Measurements from ENCODE around the gene ATP6V0E1. TPM values are rescaled to one million over a fixed set of nuclear protein-coding genes. Genes with fewer than 3 reads are reported as not detected.

The ATP6V0E1 gene
- total and polyA plus RNA-seq, 2 of the 8 experiments (the other 6 are each of a cell fraction or from before 2014, with no cell fraction given) = 108 to 134 TPM

- TF ChIP-seq SRF (IDR thresholded peaks at IDR 0.05; ENCODE audit: low read depth, low read length) = no peak
- TF ChIP-seq SIN3A (conservative IDR thresholded peaks at IDR 0.05 in 1 of 2, IDR thresholded peaks at IDR 0.05 in 1 of 2; ENCODE audit: low read depth in 1 of 2, low read length in 2 of 2) = peak; percentile 87 to 89; a peak in 2 of 4 replicates
- TF ChIP-seq HDAC2 (IDR thresholded peaks at IDR 0.05; ENCODE audit: borderline replicate concordance in 1 of 2, low read depth in 2 of 2, low read length in 2 of 2) = 0 out of 4 replicates have a peak, but pooled peaks of 1 of the 2 experiments have one; percentile 32
- TF ChIP-seq E2F6 (IDR thresholded peaks at IDR 0.05) = peak; percentile 29; the same call in 1 of the 2 replicates
- peak; percentile 79 for TF ChIP-seq ASH2L (IDR thresholded peaks at IDR 0.05; ENCODE audit: low read length)
- TF ChIP-seq PHF8 (conservative IDR thresholded peaks at IDR 0.05; ENCODE audit: low read depth, low read length) = peak; percentile 78
- peak; percentile 68; the same call in 1 of the 2 replicates for TF ChIP-seq TBP (IDR thresholded peaks at IDR 0.05; ENCODE audit: low read depth, low read length)
- TF ChIP-seq ZNF274 (IDR thresholded peaks at IDR 0.05; ENCODE audit: borderline replicate concordance, extremely low read depth, low read length) = no peak
- TF ChIP-seq SP1 (IDR thresholded peaks at IDR 0.05; ENCODE audit: low read depth, low read length) = 0 out of 2 replicates have a peak, but pooled peaks have one; percentile 7
- TF ChIP-seq MAX (IDR thresholded peaks at IDR 0.05) = peak; percentile 88
- no peak for TF ChIP-seq GABPA (IDR thresholded peaks at IDR 0.05; ENCODE audit: borderline replicate concordance, insufficient read depth, low read length)
- TF ChIP-seq POLR2A (IDR thresholded peaks at IDR 0.05; ENCODE audit: control extremely low read depth in 1 of 2, low read depth in 2 of 2, low read length in 2 of 2) = peak; percentile 87 to 91
- TF ChIP-seq TAF1 (IDR thresholded peaks at IDR 0.05; ENCODE audit: low read depth, low read length) = peak; percentile 70
- TF ChIP-seq GTF2F1 (IDR thresholded peaks at IDR 0.05; ENCODE audit: borderline replicate concordance, low read depth, low read length) = no peak
- TF ChIP-seq ATF3 (IDR thresholded peaks at IDR 0.05; ENCODE audit: insufficient read depth, low read depth, low read length) = peak; percentile 96
- TF ChIP-seq NRF1 (IDR thresholded peaks at IDR 0.05; ENCODE audit: low read depth, low read length) = no peak
Measured at GRCh38 chr5:172983542-172984243, at the start of gene ATP6V0E1 (continued).
